Gastroesophageal sphincter (tissue), 3 donors: Measurements from ENCODE around the gene DPPA5.

Experiments used
- CTCF ChIP-seq, 4 experiments: fragments of 200-600 bp in 2 of 4; fragments of 450-650 bp in 2 of 4; sonication (generic) in 1 of 4; IDR thresholded peaks; one replicate each; pipeline ENCODE4 v1.5.1; 2017 to 2019; ENCODE audit warnings: antibody characterized with exemption in 4 of 4, mild to moderate bottlenecking in 2 of 4, moderate library complexity in 2 of 4
- EP300 ChIP-seq: sonication (generic); formaldehyde crosslinking; IDR thresholded peaks from one replicate; pipeline ENCODE4 v1.6.1; 2017; ENCODE audit warnings: antibody characterized with exemption, mild to moderate bottlenecking

- no peak for TF ChIP-seq CTCF (IDR thresholded peaks at IDR 0.05)
- TF ChIP-seq EP300 = no peak
Measured at GRCh38 chr6:73377225-73377624, 23.1 kb upstream of the DPPA5 start.
